Measurements from ENCODE around the gene IGLL5.

GRCh38 chr22:22840780-22841179 lies 46.8 kb upstream of the IGLL5 start:
- TF ChIP-seq, protein P1, sequence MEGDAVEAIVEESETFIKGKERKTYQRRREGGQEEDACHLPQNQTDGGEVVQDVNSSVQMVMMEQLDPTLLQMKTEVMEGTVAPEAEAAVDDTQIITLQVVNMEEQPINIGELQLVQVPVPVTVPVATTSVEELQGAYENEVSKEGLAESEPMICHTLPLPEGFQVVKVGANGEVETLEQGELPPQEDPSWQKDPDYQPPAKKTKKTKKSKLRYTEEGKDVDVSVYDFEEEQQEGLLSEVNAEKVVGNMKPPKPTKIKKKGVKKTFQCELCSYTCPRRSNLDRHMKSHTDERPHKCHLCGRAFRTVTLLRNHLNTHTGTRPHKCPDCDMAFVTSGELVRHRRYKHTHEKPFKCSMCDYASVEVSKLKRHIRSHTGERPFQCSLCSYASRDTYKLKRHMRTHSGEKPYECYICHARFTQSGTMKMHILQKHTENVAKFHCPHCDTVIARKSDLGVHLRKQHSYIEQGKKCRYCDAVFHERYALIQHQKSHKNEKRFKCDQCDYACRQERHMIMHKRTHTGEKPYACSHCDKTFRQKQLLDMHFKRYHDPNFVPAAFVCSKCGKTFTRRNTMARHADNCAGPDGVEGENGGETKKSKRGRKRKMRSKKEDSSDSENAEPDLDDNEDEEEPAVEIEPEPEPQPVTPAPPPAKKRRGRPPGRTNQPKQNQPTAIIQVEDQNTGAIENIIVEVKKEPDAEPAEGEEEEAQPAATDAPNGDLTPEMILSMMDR (IDR thresholded peaks at IDR 0.05): no peak
- TF ChIP-seq RCOR1 (IDR thresholded peaks at IDR 0.05; ENCODE audit: low read length) (no peak), YY1 (IDR thresholded peaks at IDR 0.05; ENCODE audit: low read depth) (no peak), PBX3 (IDR thresholded peaks at IDR 0.05) (no peak), RAD21 (IDR thresholded peaks at IDR 0.05; ENCODE audit: low read length) (no peak)

All from SK-N-SH (cell line).